SK-N-SH (cell line): ENCODE results near the gene SETBP1.

ENCODE experiments used
- EZH2phosphoT487 ChIP-seq: fragments of 200-600 bp; sonication (generic); IDR thresholded peaks from 2 replicates; pipeline ENCODE4 v1.6.1; 2017; ENCODE audit warnings: low read depth, mixed run types, mild to moderate bottlenecking, antibody characterized with exemption, moderate library complexity, borderline replicate concordance
- GATA2 ChIP-seq: sonication (generic); formaldehyde crosslinking; IDR thresholded peaks from 2 replicates; pipeline ENCODE4 v1.5.0; 2020; ENCODE audit warnings: mild to moderate bottlenecking, missing genetic modification reagents
- NRF1 ChIP-seq: IDR thresholded peaks from 2 replicates; pipeline ENCODE4 v1.6.1; 2012; ENCODE audit warnings: low read depth, mild to moderate bottlenecking, low read length
- RCOR1 ChIP-seq: fragments of 150-350 bp; IDR thresholded peaks from 2 replicates; pipeline ENCODE4 v1.6.1; 2017; ENCODE audit warnings: antibody characterized with exemption, low read length
- YY1 ChIP-seq: IDR thresholded peaks from 2 replicates; pipeline ENCODE4 v1.4.0; 2012; ENCODE audit warnings: low read depth, mild to moderate bottlenecking
- TF ChIP-seq, protein P1 (sequence below): fragments of 200-600 bp; sonication (generic); IDR thresholded peaks from 2 replicates; pipeline ENCODE4 v1.6.1; 2017; ENCODE audit warnings: antibody characterized with exemption, mild to moderate bottlenecking, moderate library complexity
- TF ChIP-seq, protein P2 (sequence below): IDR thresholded peaks from 2 replicates; pipeline ENCODE4 v1.6.1; 2012; ENCODE audit warnings: mild to moderate bottlenecking, low read depth, low read length, moderate library complexity
- TF ChIP-seq, protein P3 (sequence below): IDR thresholded peaks from 2 replicates; pipeline ENCODE4 v1.4.0; 2012; ENCODE audit warnings: low read depth
- TF ChIP-seq, protein P4 (sequence below): IDR thresholded peaks from 2 replicates; pipeline ENCODE4 v1.4.0; 2012; ENCODE audit warnings: low read depth, borderline replicate concordance
- TF ChIP-seq, protein P5 (sequence below): fragments of 150-350 bp; IDR thresholded peaks from 2 replicates; pipeline ENCODE4 v1.6.1; 2017; ENCODE audit warnings: antibody characterized with exemption, low read length, low read depth, borderline replicate concordance

DNA sequence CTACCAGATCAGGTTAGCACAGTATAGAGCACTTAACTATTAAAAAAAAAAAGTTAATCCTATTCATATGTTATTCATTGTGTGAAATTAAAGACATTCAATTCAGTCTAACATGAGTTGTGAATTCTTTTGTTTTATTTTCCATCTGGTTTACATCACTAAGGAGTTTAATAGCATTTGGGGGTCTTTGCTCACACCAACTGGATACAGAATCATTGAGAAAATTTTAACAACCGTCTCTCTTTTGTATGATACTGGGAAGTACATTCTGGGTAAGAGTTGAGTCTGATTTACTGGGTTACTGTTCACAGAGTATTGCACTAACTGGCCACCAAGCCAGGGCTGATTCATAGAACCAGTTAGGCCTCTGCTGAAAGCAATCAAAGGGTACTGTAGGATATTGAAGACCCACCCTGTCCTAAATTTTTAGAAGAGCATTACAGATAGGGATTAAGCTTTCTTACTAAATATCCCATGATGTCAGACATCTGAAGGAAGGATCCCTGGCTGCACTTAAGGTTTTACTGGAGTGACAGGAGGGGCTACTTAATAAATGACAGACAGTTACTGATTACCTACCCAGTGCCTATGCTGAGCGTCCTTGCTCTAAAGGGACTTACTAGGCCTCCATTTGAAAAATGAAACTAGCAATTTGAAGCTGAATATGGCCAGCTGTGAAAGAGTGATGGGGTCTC is 387.9 kb downstream of the SETBP1 start:
- TF ChIP-seq, protein P1, sequence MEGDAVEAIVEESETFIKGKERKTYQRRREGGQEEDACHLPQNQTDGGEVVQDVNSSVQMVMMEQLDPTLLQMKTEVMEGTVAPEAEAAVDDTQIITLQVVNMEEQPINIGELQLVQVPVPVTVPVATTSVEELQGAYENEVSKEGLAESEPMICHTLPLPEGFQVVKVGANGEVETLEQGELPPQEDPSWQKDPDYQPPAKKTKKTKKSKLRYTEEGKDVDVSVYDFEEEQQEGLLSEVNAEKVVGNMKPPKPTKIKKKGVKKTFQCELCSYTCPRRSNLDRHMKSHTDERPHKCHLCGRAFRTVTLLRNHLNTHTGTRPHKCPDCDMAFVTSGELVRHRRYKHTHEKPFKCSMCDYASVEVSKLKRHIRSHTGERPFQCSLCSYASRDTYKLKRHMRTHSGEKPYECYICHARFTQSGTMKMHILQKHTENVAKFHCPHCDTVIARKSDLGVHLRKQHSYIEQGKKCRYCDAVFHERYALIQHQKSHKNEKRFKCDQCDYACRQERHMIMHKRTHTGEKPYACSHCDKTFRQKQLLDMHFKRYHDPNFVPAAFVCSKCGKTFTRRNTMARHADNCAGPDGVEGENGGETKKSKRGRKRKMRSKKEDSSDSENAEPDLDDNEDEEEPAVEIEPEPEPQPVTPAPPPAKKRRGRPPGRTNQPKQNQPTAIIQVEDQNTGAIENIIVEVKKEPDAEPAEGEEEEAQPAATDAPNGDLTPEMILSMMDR, result no peak
- TF ChIP-seq NRF1 (no peak), YY1 (no peak), GATA2 (CRISPR knock-in tag) (no peak), EZH2phosphoT487 (no peak), RCOR1 (no peak)
- TF ChIP-seq, protein P2, sequence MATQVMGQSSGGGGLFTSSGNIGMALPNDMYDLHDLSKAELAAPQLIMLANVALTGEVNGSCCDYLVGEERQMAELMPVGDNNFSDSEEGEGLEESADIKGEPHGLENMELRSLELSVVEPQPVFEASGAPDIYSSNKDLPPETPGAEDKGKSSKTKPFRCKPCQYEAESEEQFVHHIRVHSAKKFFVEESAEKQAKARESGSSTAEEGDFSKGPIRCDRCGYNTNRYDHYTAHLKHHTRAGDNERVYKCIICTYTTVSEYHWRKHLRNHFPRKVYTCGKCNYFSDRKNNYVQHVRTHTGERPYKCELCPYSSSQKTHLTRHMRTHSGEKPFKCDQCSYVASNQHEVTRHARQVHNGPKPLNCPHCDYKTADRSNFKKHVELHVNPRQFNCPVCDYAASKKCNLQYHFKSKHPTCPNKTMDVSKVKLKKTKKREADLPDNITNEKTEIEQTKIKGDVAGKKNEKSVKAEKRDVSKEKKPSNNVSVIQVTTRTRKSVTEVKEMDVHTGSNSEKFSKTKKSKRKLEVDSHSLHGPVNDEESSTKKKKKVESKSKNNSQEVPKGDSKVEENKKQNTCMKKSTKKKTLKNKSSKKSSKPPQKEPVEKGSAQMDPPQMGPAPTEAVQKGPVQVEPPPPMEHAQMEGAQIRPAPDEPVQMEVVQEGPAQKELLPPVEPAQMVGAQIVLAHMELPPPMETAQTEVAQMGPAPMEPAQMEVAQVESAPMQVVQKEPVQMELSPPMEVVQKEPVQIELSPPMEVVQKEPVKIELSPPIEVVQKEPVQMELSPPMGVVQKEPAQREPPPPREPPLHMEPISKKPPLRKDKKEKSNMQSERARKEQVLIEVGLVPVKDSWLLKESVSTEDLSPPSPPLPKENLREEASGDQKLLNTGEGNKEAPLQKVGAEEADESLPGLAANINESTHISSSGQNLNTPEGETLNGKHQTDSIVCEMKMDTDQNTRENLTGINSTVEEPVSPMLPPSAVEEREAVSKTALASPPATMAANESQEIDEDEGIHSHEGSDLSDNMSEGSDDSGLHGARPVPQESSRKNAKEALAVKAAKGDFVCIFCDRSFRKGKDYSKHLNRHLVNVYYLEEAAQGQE, result no peak
- TF ChIP-seq, protein P3, sequence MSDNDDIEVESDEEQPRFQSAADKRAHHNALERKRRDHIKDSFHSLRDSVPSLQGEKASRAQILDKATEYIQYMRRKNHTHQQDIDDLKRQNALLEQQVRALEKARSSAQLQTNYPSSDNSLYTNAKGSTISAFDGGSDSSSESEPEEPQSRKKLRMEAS, result no peak
- TF ChIP-seq, protein P4, sequence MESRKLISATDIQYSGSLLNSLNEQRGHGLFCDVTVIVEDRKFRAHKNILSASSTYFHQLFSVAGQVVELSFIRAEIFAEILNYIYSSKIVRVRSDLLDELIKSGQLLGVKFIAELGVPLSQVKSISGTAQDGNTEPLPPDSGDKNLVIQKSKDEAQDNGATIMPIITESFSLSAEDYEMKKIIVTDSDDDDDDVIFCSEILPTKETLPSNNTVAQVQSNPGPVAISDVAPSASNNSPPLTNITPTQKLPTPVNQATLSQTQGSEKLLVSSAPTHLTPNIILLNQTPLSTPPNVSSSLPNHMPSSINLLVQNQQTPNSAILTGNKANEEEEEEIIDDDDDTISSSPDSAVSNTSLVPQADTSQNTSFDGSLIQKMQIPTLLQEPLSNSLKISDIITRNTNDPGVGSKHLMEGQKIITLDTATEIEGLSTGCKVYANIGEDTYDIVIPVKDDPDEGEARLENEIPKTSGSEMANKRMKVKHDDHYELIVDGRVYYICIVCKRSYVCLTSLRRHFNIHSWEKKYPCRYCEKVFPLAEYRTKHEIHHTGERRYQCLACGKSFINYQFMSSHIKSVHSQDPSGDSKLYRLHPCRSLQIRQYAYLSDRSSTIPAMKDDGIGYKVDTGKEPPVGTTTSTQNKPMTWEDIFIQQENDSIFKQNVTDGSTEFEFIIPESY, result no peak
- TF ChIP-seq, protein P5, sequence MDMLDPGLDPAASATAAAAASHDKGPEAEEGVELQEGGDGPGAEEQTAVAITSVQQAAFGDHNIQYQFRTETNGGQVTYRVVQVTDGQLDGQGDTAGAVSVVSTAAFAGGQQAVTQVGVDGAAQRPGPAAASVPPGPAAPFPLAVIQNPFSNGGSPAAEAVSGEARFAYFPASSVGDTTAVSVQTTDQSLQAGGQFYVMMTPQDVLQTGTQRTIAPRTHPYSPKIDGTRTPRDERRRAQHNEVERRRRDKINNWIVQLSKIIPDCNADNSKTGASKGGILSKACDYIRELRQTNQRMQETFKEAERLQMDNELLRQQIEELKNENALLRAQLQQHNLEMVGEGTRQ, result no peak
